ENCODE results near the gene JADE3. TPM values are rescaled to one million over a fixed set of nuclear protein-coding genes. Genes with fewer than 3 reads are reported as not detected.

The JADE3 gene
- total RNA-seq, 1 experiment from 2014 or later = 20.2 TPM

DNA sequence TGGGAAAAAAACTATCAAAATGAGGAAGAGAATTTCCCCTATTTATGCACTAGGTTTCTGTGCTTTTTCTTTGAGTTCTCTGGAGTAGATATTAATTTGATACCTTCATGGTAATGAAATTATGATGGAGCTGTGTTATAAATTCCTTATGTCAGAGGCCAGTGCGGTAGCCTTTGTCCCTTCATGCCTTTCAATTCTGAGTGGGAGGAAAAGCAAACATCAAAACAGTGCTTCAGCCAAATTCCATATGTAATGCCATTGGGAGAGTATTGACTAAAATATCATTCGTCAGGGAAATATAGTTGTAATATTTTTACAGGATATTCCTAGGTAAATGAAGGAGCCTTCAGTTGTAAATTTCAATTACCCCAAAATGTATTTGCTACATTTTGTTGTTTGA is 148.5 kb downstream of the JADE3 start:
- Histone ChIP-seq H3K4me2 (ENCODE audit: insufficient read depth, insufficient read length, low read length) (no peak overlapping the region), H3K23me2 (ENCODE audit: insufficient read length, low read depth, low read length, poor library complexity, severe bottlenecking) (no peaks in the 10 kb centered on the region), H3K9ac (ENCODE audit: extremely low read depth, insufficient read length, low read length) (no peak overlapping the region), H3K79me1 (ENCODE audit: insufficient read depth, low read depth, low read length, poor library complexity, severe bottlenecking) (no peaks in the 10 kb centered on the region), H2AFZ (ENCODE audit: low read length) (no peak overlapping the region), H2AK5ac (ENCODE audit: insufficient read length, low read length) (no peak overlapping the region), H4K5ac (ENCODE audit: insufficient read length, low read depth, low read length) (no peak overlapping the region), H3T11ph (ENCODE audit: low read length) (no peak overlapping the region), H2BK5ac (ENCODE audit: insufficient read length, low read length) (no peak overlapping the region), H3K4ac (ENCODE audit: low read depth, low read length) (no peak overlapping the region), H3K27me3 (ENCODE audit: insufficient read depth, low read length) (no peaks in the 10 kb centered on the region), H4K8ac (replicated peaks; ENCODE audit: insufficient read length, low read depth, low read length) (no peak overlapping the region), H2BK120ac (ENCODE audit: low read depth, low read length, poor library complexity, severe bottlenecking) (no peak overlapping the region), H3K18ac (ENCODE audit: insufficient read length, low read depth, low read length) (no peak overlapping the region), H3K79me2 (ENCODE audit: insufficient read depth, low read length) (no peaks in the 10 kb centered on the region), H3K4me1 (ENCODE audit: insufficient read depth, low read length) (no peaks in the 10 kb centered on the region), H2BK15ac (ENCODE audit: low read depth, low read length) (no peak overlapping the region), H2BK12ac (ENCODE audit: insufficient read length, low read depth, low read length) (no peak overlapping the region), H2BK20ac (ENCODE audit: low read depth, low read length, poor library complexity, severe bottlenecking) (no peak overlapping the region), H4K20me1 (ENCODE audit: control insufficient read depth, insufficient read depth, insufficient read length) (no peaks in the 10 kb centered on the region), H3K23ac (ENCODE audit: insufficient read length, low read depth, low read length) (no peak overlapping the region), H3K14ac (ENCODE audit: insufficient read depth, low read length) (no peak overlapping the region), H4K91ac (ENCODE audit: insufficient read length, low read depth, low read length) (no peak overlapping the region), H3K56ac (ENCODE audit: insufficient read length, low read depth, low read length) (no peak overlapping the region), H3K9me3 (ENCODE audit: control insufficient read depth, low read depth, low read length) (peaks cover 18% of the 10 kb centered on the region), H3K27ac (ENCODE audit: insufficient read length, low read depth, low read length) (no peak overlapping the region)
- WGBS (ENCODE audit: extremely low coverage, insufficient read length, low lambda C conversion rate) = no CpG with 5 or more reads among the region's 2 CpGs
- peaks cover 67 to 71% of the 10 kb centered on the region in 2 experiments for H3K9me3 Mint-ChIP-seq
- H3K4me3 Mint-ChIP-seq = no peak overlapping the region
- DNase-seq = no peak
- peaks cover 20 to 30% (median 20%) of the 10 kb centered on the region in 3 experiments; a peak in 6 of 7 replicates for H3K36me3 Mint-ChIP-seq (ENCODE audit: insufficient read depth in 1 of 3, low read depth in 3 of 3)
- H3K27me3 Mint-ChIP-seq (ENCODE audit: low read depth) = no peaks in the 10 kb centered on the region
- H3K4me1 Mint-ChIP-seq = no peaks in the 10 kb centered on the region
- no peak overlapping the region for H3K27ac Mint-ChIP-seq
- TF ChIP-seq, protein P1, sequence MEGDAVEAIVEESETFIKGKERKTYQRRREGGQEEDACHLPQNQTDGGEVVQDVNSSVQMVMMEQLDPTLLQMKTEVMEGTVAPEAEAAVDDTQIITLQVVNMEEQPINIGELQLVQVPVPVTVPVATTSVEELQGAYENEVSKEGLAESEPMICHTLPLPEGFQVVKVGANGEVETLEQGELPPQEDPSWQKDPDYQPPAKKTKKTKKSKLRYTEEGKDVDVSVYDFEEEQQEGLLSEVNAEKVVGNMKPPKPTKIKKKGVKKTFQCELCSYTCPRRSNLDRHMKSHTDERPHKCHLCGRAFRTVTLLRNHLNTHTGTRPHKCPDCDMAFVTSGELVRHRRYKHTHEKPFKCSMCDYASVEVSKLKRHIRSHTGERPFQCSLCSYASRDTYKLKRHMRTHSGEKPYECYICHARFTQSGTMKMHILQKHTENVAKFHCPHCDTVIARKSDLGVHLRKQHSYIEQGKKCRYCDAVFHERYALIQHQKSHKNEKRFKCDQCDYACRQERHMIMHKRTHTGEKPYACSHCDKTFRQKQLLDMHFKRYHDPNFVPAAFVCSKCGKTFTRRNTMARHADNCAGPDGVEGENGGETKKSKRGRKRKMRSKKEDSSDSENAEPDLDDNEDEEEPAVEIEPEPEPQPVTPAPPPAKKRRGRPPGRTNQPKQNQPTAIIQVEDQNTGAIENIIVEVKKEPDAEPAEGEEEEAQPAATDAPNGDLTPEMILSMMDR (conservative IDR thresholded peaks at IDR 0.05) = no peak

Measured in H9 (cell line).